ENCODE data around the gene ALKAL2. TPM values are rescaled to one million over a fixed set of nuclear protein-coding genes. Genes with fewer than 3 reads are reported as not detected.

Gene ALKAL2
- total RNA-seq, 4 donors from 2014 or later = 0.96 to 2.5 TPM; not detected in 2

GRCh38 chr2:290090-290722, 2.3 kb upstream of the ALKAL2 start:
- Histone ChIP-seq H3K27me3 (peaks cover 58% of the 10 kb centered on the region), H3K36me3 (no peaks in the 10 kb centered on the region), H3K4me1 (peaks cover 5 to 43% (median 25%) of the 10 kb centered on the region in 4 donors), H3K27ac (peak overlapping the region; percentile 20 to 54 (median 32)), H3K9me3 (no peaks in the 10 kb centered on the region), H3K4me3 (peak overlapping the region in 3 of 4 donors; percentile 37 to 65 (median 47))
- peak; percentile 74 for DNase-seq
- intact Hi-C loops (cut with DNase I; ENCODE audit: low total_unique reads) = no loop called here
- in situ Hi-C loops (cut with MboI; ENCODE audit: low pct_ligation_motif_present in 1 of 4, low pct_unique_long_range_greater_than_20kb in 1 of 4, low sequenced_read_pairs in 3 of 4) = no loop called here
- 9 to 10% methylated on average over 11 to 15 of the region's 15 CpGs for WGBS, 2 donors (ENCODE audit: low coverage in 1 of 2)
- TF ChIP-seq EP300 (IDR thresholded peaks at IDR 0.05; ENCODE audit: low read depth) (no peak), CTCF (IDR thresholded peaks at IDR 0.05) (peak; percentile 65 to 73 (median 69)), POLR2A (IDR thresholded peaks at IDR 0.05) (no peak)

- H3K4me1 ChIP-seq = peaks cover 5 to 43% (median 25%) of the 10 kb centered on the region in 4 donors
- in situ Hi-C loops (cut with MboI; ENCODE audit: low pct_ligation_motif_present in 1 of 4, low pct_unique_long_range_greater_than_20kb in 1 of 4, low sequenced_read_pairs in 3 of 4) (no loop called here), intact Hi-C loops (cut with DNase I; ENCODE audit: low total_unique reads) (no loop called here)
- 2% methylated on average over 54 of the region's 60 CpGs; no CpG with 5 or more reads in 1 of the 2 donors for WGBS, 2 donors (ENCODE audit: low coverage in 1 of 2)
- no peaks in the 10 kb centered on the region for H3K36me3 ChIP-seq
- H3K9me3 ChIP-seq = no peaks in the 10 kb centered on the region
- TF ChIP-seq CTCF (IDR thresholded peaks at IDR 0.05) (no peak), POLR2A (IDR thresholded peaks at IDR 0.05) (no peak), EP300 (IDR thresholded peaks at IDR 0.05; ENCODE audit: low read depth) (no peak), POLR2AphosphoS5 (IDR thresholded peaks at IDR 0.05) (no peak)
- peak overlapping the region; percentile 13 to 65 (median 42) for H3K4me3 ChIP-seq
- peak; percentile 32 for DNase-seq
- peak overlapping the region; percentile 20 to 54 (median 32) for H3K27ac ChIP-seq
- H3K27me3 ChIP-seq = peaks cover 55% of the 10 kb centered on the region
These were observed 1.6 kb upstream of the ALKAL2 start for GRCh38 chr2:289362-290089.

GRCh38 chr2:288758-289361, 969 bp upstream of the ALKAL2 start:
- in situ Hi-C loops (cut with MboI; ENCODE audit: low pct_ligation_motif_present in 1 of 4, low pct_unique_long_range_greater_than_20kb in 1 of 4, low sequenced_read_pairs in 3 of 4) = no loop called here
- H3K27ac ChIP-seq = peak overlapping the region; percentile 32 to 54 (median 50)

More at GRCh38 chr2:288758-289361, 969 bp upstream of the ALKAL2 start:
- H3K4me3 ChIP-seq = peak overlapping the region in 3 of 4 donors; percentile 41 to 65 (median 47)
- no peak for TF ChIP-seq EP300 (IDR thresholded peaks at IDR 0.05; ENCODE audit: low read depth)
- TF ChIP-seq POLR2AphosphoS5 (IDR thresholded peaks at IDR 0.05) = no peak
- no peak for TF ChIP-seq CTCF (IDR thresholded peaks at IDR 0.05)
- no peak for TF ChIP-seq POLR2A (IDR thresholded peaks at IDR 0.05)
- peaks cover 5 to 43% (median 25%) of the 10 kb centered on the region in 4 donors for H3K4me1 ChIP-seq
- DNase-seq = no peak
- WGBS, 2 donors (ENCODE audit: low coverage in 1 of 2) = 3% methylated on average over 22 of the region's 42 CpGs; no CpG with 5 or more reads in 1 of the 2 donors
- no peaks in the 10 kb centered on the region for H3K9me3 ChIP-seq
- intact Hi-C loops (cut with DNase I; ENCODE audit: low total_unique reads) = no loop called here
- no peaks in the 10 kb centered on the region for H3K36me3 ChIP-seq
- peaks cover 55% of the 10 kb centered on the region for H3K27me3 ChIP-seq

All from transverse colon (tissue), 4 donors.